Measurements from ENCODE around the gene CDK17. TPM values are rescaled to one million over a fixed set of nuclear protein-coding genes. Genes with fewer than 3 reads are reported as not detected.

The CDK17 gene
- total and polyA plus RNA-seq, 2 of the 8 experiments (the other 6 are each of a cell fraction or from before 2014, with no cell fraction given), result 5.8 to 20.0 TPM

DNA sequence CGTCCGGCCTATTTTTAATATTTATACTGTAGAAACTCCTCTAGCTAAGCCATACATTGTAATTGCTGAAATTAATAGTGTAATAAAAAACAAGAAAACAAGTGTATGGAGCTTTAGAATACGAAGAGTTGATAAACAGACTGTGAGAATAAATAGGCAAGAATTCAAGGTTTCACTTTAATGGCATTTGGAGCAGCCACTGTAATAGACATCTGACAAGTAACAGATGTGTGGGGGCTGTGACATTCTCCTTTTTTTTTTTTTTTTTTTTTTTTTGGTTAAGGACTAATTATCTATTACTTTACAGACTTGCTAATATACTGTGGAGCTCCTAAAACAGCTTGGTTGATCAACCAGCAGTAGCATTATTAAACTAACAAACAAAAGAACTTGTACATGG is 47.0 kb upstream of the CDK17 start:
- Histone ChIP-seq H3K4me2 (ENCODE audit: insufficient read depth in 1 of 2, low read depth in 2 of 2, low read length in 2 of 2) (no peak overlapping the region), H3K4me3 (ENCODE audit: extremely low read depth in 1 of 4, insufficient read depth in 2 of 4, low read depth in 3 of 4, low read length in 4 of 4) (no peak overlapping the region), H3K23ac (ENCODE audit: insufficient read length) (no peak overlapping the region), H2AFZ (ENCODE audit: low read length) (no peak overlapping the region), H3K27ac (ENCODE audit: low read depth, low read length) (no peak overlapping the region), H2BK120ac (replicated peaks; ENCODE audit: low read depth, low read length) (no peak overlapping the region), H3K4me1 (replicated peaks in 1 of 4; ENCODE audit: control insufficient read depth in 3 of 4, insufficient read depth in 4 of 4, low read length in 3 of 4) (no peaks in the 10 kb centered on the region), H2BK12ac (ENCODE audit: low read depth, low read length) (no peak overlapping the region), H3K18ac (ENCODE audit: extremely low read depth, low read length) (no peak overlapping the region), H2AK5ac (ENCODE audit: low read depth, low read length) (no peak overlapping the region), H3K23me2 (ENCODE audit: low read depth, low read length) (no peaks in the 10 kb centered on the region; the same call in 1 of the 2 replicates), H3K27me3 (replicated peaks in 1 of 4; ENCODE audit: control insufficient read depth in 3 of 4, extremely low read depth in 1 of 4, insufficient read depth in 3 of 4, low read length in 3 of 4) (no peaks in the 10 kb centered on the region), H3K56ac (replicated peaks; ENCODE audit: insufficient read length, low read depth, low read length) (no peak overlapping the region), H3K36me3 (ENCODE audit: control insufficient read depth in 2 of 4, insufficient read depth in 4 of 4, low read length in 3 of 4) (no peaks in the 10 kb centered on the region), H3K9me3 (ENCODE audit: insufficient read depth in 2 of 2, low read depth in 1 of 2, low read length in 1 of 2) (no peaks in the 10 kb centered on the region), H4K5ac (ENCODE audit: insufficient read length, low read depth, low read length) (no peak overlapping the region), H4K91ac (replicated peaks; ENCODE audit: insufficient read length, low read length) (no peak overlapping the region), H4K20me1 (replicated peaks in 1 of 2; ENCODE audit: control insufficient read depth in 1 of 2, insufficient read depth in 2 of 2, low read length in 2 of 2) (no peaks in the 10 kb centered on the region), H3K4ac (replicated peaks; ENCODE audit: insufficient read length, low read depth, low read length) (no peak overlapping the region), H3K14ac (ENCODE audit: insufficient read length) (no peak overlapping the region), H3K79me2 (ENCODE audit: control insufficient read depth in 1 of 2, insufficient read depth in 2 of 2, low read length in 2 of 2) (no peaks in the 10 kb centered on the region), H2BK20ac (ENCODE audit: low read length) (no peak overlapping the region), H3K79me1 (ENCODE audit: low read depth, low read length) (no peaks in the 10 kb centered on the region), H2BK5ac (ENCODE audit: low read depth, low read length) (no peak overlapping the region), H3K9ac (replicated peaks in 1 of 4; ENCODE audit: extremely low read depth in 1 of 4, low read depth in 3 of 4, low read length in 3 of 4) (no peak overlapping the region), H4K8ac (ENCODE audit: extremely low read depth, insufficient read depth, low read length) (no peak overlapping the region), H2BK15ac (ENCODE audit: low read length) (no peak overlapping the region)
- CTCF ChIA-PET (ENCODE audit: partially characterized antibody), result interaction anchor here (2.8 kb wide), 1 partner anchor 69 kb away, joined by 9 read pairs; no protein-coding TSS in a partner anchor
- FAIRE-seq (no peak), DNase-seq (ENCODE audit: low read depth in 1 of 2, low spot score in 2 of 2) (no peak)
- POLR2A ChIA-PET (ENCODE audit: partially characterized antibody), result interaction anchor here (0.6 kb wide), 1 partner anchor 24 kb away, joined by 4 read pairs; no protein-coding TSS in a partner anchor
- WGBS, 2 experiments (ENCODE audit: extremely low coverage in 1 of 2, insufficient coverage in 1 of 2, insufficient read length in 1 of 2, insufficient replicate concordance in 2 of 2, low coverage in 1 of 2, low lambda C conversion rate in 2 of 2, missing lambda C conversion rate in 1 of 2), result 87% methylated on average over 3 of the region's 3 CpGs; no CpG with 5 or more reads in 1 of the 2 experiments
- TF ChIP-seq CTBP2 (IDR thresholded peaks at IDR 0.05; ENCODE audit: borderline replicate concordance, insufficient read depth, insufficient read length, low read length) (no peak), SP2 (IDR thresholded peaks at IDR 0.05; ENCODE audit: low read length) (no peak), MAFK (IDR thresholded peaks at IDR 0.05; ENCODE audit: low read depth, low read length) (no peak), SAP30 (IDR thresholded peaks at IDR 0.05; ENCODE audit: insufficient read depth, insufficient replicate concordance, low read length) (no peak), CHD1 (IDR thresholded peaks at IDR 0.05; ENCODE audit: low read depth, low read length) (no peak), BRCA1 (IDR thresholded peaks at IDR 0.05; ENCODE audit: low read depth, low read length) (no peak), E2F6 (IDR thresholded peaks at IDR 0.05) (no peak), BCL11A (IDR thresholded peaks at IDR 0.05; ENCODE audit: low read depth in 2 of 2, low read length in 2 of 2) (no peak), RNF2 (IDR thresholded peaks at IDR 0.05; ENCODE audit: borderline replicate concordance, low read depth, low read length, missing control alignments, poor library complexity, severe bottlenecking) (no peak), KDM5A (IDR thresholded peaks at IDR 0.05; ENCODE audit: low read length) (no peak), KDM1A (IDR thresholded peaks at IDR 0.05; ENCODE audit: borderline replicate concordance, low read length) (no peak), SUZ12 (IDR thresholded peaks at IDR 0.05; ENCODE audit: low read length) (no peak), NANOG (IDR thresholded peaks at IDR 0.05; ENCODE audit: insufficient read depth, low read depth, low read length, poor library complexity, severe bottlenecking) (no peak)
